ENCODE data around the gene PARD3.

GRCh38 chr10:34178196-34178595 lies 636.9 kb downstream of the PARD3 start:
- no peak for TF ChIP-seq SIN3A (IDR thresholded peaks at IDR 0.05; ENCODE audit: low read depth)
- TF ChIP-seq SRF (IDR thresholded peaks at IDR 0.05; ENCODE audit: low read depth) = no peak
- TF ChIP-seq EZH2 (IDR thresholded peaks at IDR 0.05) = no peak

All from HCT116 (cell line).